ENCODE data around the gene GALNT17. TPM values are rescaled to one million over a fixed set of nuclear protein-coding genes. Genes with fewer than 3 reads are reported as not detected.

Gene GALNT17
- total RNA-seq, 1 donor from 2014 or later: 2.7 TPM

DNA sequence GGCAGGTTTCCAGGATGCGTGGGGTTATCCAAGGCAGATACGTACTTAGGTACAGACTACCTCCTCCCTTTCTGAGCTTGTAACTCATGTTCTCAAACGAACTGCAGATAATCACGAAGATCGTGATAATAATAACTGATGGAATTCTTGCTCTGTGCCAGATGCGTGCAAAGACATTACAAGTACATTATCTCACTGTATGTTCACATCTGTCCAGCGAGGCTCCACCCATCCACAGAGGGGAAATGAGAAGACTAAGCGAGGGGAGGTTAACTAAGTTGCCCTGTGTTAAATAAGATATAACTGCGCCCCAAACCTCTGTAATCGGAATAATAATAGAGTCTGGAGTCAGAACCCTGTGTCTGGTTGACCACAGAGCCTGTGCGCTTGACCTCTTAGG, 1.9 kb downstream of the GALNT17 start:
- Mint-ChIP-seq H3K36me3 (no peaks in the 10 kb centered on the region), H3K27ac (no peak overlapping the region), H3K4me3 (no peak overlapping the region), H3K9me3 (no peaks in the 10 kb centered on the region), H3K4me1 (peaks cover 12% of the 10 kb centered on the region), H3K27me3 (ENCODE audit: low read depth) (peaks cover 79% of the 10 kb centered on the region)
- no peak for DNase-seq (ENCODE audit: low spot score in 2 of 2, unreplicated experiment in 2 of 2)
- TF ChIP-seq, protein P1, sequence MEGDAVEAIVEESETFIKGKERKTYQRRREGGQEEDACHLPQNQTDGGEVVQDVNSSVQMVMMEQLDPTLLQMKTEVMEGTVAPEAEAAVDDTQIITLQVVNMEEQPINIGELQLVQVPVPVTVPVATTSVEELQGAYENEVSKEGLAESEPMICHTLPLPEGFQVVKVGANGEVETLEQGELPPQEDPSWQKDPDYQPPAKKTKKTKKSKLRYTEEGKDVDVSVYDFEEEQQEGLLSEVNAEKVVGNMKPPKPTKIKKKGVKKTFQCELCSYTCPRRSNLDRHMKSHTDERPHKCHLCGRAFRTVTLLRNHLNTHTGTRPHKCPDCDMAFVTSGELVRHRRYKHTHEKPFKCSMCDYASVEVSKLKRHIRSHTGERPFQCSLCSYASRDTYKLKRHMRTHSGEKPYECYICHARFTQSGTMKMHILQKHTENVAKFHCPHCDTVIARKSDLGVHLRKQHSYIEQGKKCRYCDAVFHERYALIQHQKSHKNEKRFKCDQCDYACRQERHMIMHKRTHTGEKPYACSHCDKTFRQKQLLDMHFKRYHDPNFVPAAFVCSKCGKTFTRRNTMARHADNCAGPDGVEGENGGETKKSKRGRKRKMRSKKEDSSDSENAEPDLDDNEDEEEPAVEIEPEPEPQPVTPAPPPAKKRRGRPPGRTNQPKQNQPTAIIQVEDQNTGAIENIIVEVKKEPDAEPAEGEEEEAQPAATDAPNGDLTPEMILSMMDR (IDR thresholded peaks at IDR 0.05; ENCODE audit: unreplicated experiment): no peak

DNA sequence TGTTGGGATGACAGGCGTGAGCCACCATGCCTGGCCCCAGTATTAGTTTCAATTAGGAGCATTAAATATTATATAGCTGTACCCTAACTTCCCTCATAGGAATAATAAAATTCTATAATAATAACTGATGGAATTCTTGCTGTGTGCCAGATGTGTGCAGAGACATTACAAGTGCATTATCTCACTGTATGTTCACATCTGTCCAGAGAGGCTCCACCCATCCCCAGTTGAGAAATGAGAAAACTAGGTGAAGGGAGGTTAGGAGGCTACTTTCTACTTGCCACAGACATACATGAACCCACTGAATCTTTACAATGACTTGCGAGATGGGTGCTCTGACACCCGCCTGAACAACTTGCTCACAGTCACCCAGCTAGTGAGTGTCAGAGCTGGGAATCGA, 3.2 kb downstream of the GALNT17 start:
- no peak for DNase-seq (ENCODE audit: low spot score in 2 of 2, unreplicated experiment in 2 of 2)
- H3K27ac Mint-ChIP-seq: no peak overlapping the region
- H3K27me3 Mint-ChIP-seq (ENCODE audit: low read depth): peaks cover 76% of the 10 kb centered on the region
- H3K4me1 Mint-ChIP-seq: peaks cover 11% of the 10 kb centered on the region
- H3K4me3 Mint-ChIP-seq: no peak overlapping the region
- TF ChIP-seq, protein P1 (IDR thresholded peaks at IDR 0.05; ENCODE audit: unreplicated experiment): no peak
- H3K9me3 Mint-ChIP-seq: no peaks in the 10 kb centered on the region
- no peaks in the 10 kb centered on the region for H3K36me3 Mint-ChIP-seq

DNA sequence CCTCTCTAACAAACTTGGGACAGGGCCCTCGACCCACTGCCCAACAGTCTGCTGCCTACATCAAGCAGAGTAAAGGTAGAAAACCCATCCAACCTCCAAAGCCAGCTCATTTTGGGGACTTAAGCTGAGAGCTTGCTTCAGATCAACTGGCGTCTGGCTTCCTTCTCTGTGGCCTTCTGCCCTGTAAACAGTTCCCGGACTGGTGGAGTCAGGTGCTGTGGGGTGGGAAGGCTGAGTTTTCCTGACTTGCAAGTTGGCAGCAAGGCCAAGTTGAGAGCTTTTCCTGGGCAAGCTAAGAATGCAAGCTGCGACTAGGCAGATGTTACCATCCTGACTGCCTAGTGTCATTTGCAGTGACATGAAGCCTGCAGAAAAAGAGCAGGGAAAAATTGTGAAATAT, 3.7 kb downstream of the GALNT17 start:
- no peak overlapping the region for H3K27ac Mint-ChIP-seq
- TF ChIP-seq, protein P1 (IDR thresholded peaks at IDR 0.05; ENCODE audit: unreplicated experiment): no peak
- no peaks in the 10 kb centered on the region for H3K9me3 Mint-ChIP-seq
- no peaks in the 10 kb centered on the region for H3K36me3 Mint-ChIP-seq
- H3K27me3 Mint-ChIP-seq (ENCODE audit: low read depth): peaks cover 70% of the 10 kb centered on the region
- no peak for DNase-seq (ENCODE audit: low spot score in 2 of 2, unreplicated experiment in 2 of 2)
- H3K4me1 Mint-ChIP-seq: peaks cover 9% of the 10 kb centered on the region
- H3K4me3 Mint-ChIP-seq: no peak overlapping the region

- Mint-ChIP-seq H3K36me3 (no peaks in the 10 kb centered on the region), H3K27ac (no peak overlapping the region), H3K27me3 (ENCODE audit: low read depth) (peaks cover 56% of the 10 kb centered on the region), H3K4me1 (peaks cover 4% of the 10 kb centered on the region), H3K4me3 (no peak overlapping the region), H3K9me3 (no peaks in the 10 kb centered on the region)
- no peak for DNase-seq (ENCODE audit: low spot score in 2 of 2, unreplicated experiment in 2 of 2)
- TF ChIP-seq, protein P1 (IDR thresholded peaks at IDR 0.05; ENCODE audit: unreplicated experiment): no peak
Observed at GRCh38 chr7:71137479-71137878, 5.5 kb downstream of the GALNT17 start.

GRCh38 chr7:71140264-71140663, 8.3 kb downstream of the GALNT17 start:
- Mint-ChIP-seq H3K4me1 (no peaks in the 10 kb centered on the region), H3K27ac (no peak overlapping the region), H3K27me3 (ENCODE audit: low read depth) (peaks cover 31% of the 10 kb centered on the region), H3K36me3 (no peaks in the 10 kb centered on the region), H3K9me3 (peaks cover 6% of the 10 kb centered on the region), H3K4me3 (no peak overlapping the region)
- no peak for DNase-seq (ENCODE audit: low spot score in 2 of 2, unreplicated experiment in 2 of 2)
- TF ChIP-seq, protein P1 (IDR thresholded peaks at IDR 0.05; ENCODE audit: unreplicated experiment): no peak

- no peak overlapping the region for H3K4me3 Mint-ChIP-seq
- TF ChIP-seq, protein P1 (IDR thresholded peaks at IDR 0.05; ENCODE audit: unreplicated experiment): no peak
- peaks cover 12% of the 10 kb centered on the region for H3K9me3 Mint-ChIP-seq
- DNase-seq (ENCODE audit: low spot score in 2 of 2, unreplicated experiment in 2 of 2): no peak
- H3K4me1 Mint-ChIP-seq: peaks cover 12% of the 10 kb centered on the region
- H3K27ac Mint-ChIP-seq: no peak overlapping the region
- H3K27me3 Mint-ChIP-seq (ENCODE audit: low read depth): peaks cover 11% of the 10 kb centered on the region
- H3K36me3 Mint-ChIP-seq: no peaks in the 10 kb centered on the region
Observed at GRCh38 chr7:71144963-71145362, 13.0 kb downstream of the GALNT17 start.
